ENCODE measurements around the gene LDLRAD4.

Gene LDLRAD4

GRCh38 chr18:13229001-13229671 is 10.6 kb downstream of the LDLRAD4 start:
- intact Hi-C loops (cut with DNase I; ENCODE audit: low total_unique reads): no loop called here
- DNase-seq: peak in 1 of 2 donors; percentile 54
- Histone ChIP-seq H3K4me1 (peaks cover 0 to 15% (median 7%) of the 10 kb centered on the region in 4 donors), H3K4me3 (no peak overlapping the region), H3K9me3 (no peaks in the 10 kb centered on the region), H3K27ac (no peak overlapping the region), H3K36me3 (no peaks in the 10 kb centered on the region), H3K27me3 (no peaks in the 10 kb centered on the region)
- no peak for TF ChIP-seq CTCF (IDR thresholded peaks at IDR 0.05)

DNA sequence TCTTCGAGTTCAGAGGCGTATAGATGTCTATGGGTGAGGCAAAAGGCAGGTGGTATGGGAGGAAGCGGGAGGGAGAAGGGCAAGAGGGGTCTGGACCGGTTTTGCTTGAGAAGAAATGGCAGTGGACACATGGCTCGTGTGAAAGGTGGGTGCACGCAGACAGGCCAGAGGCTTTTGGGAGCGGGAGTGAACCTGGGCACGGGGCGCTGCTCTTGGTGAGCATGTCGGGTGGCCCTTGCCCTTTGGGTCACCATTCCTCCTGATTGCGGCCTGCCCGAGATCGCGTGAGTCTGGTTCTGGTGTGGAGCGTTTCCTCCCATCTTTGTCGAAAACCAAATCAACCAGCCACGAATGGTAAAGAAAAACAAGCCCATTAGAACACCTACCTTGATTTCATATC is 12.6 kb downstream of the LDLRAD4 start:
- no peak for TF ChIP-seq CTCF (IDR thresholded peaks at IDR 0.05)
- Histone ChIP-seq H3K27ac (no peak overlapping the region), H3K4me3 (no peak overlapping the region), H3K27me3 (no peaks in the 10 kb centered on the region), H3K9me3 (no peaks in the 10 kb centered on the region), H3K4me1 (peaks cover 0 to 30% (median 19%) of the 10 kb centered on the region in 4 donors), H3K36me3 (no peaks in the 10 kb centered on the region)
- intact Hi-C loops (cut with DNase I; ENCODE audit: low total_unique reads): no loop called here
- DNase-seq: peak in 1 of 2 donors; percentile 37

DNA sequence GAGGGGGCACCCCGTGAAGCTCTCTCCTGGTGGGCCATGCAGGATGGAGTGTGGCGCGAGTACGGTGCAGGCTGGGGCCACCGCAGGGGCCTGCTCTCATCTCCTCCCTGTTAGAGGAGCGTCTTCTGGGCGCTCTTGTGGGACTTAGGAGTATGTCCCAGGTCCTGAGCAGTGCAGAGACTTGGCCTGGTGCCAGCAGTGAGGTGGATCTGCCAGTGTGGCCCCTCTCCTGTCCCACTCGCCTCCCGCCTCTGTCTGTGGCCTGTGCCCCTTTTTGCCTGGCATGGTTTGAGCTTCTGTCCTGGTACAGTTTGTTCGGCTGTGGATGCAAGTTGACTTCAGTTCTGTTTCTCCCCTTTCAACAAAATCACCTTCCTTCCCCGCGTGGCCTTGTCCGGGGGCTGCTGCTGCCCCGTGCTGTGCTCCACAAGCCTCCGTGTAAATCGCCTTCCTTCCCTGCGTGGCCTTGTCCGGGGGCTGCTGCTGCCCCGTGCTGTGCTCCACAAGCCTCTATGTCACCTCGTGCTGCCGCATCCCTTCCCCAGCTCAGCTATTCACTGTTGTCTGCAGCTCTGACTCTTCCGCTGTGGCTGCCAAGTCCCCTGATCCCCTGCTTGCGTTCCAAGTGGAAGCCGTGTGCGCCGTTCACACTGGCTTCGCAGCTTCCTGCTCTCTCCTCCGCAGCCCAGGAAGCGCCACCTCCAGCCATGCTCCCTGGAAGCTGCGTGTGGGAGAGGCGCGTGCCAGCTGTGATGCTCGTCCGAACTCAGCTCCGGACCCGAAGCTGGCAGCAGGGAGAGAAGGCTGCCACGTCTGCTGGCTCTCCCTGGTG is 13.7 kb downstream of the LDLRAD4 start:
- DNase-seq: peak; percentile 57 to 75
- Histone ChIP-seq H3K4me3 (no peak overlapping the region), H3K27me3 (no peaks in the 10 kb centered on the region), H3K9me3 (no peaks in the 10 kb centered on the region), H3K36me3 (no peaks in the 10 kb centered on the region), H3K27ac (peak overlapping the region in 1 of 2 donors; percentile 25), H3K4me1 (peaks cover 0 to 41% (median 25%) of the 10 kb centered on the region in 4 donors)
- TF ChIP-seq CTCF (IDR thresholded peaks at IDR 0.05): no peak
- intact Hi-C loops (cut with DNase I; ENCODE audit: low total_unique reads): no loop called here

- peak overlapping the region in 1 of 2 donors; percentile 25 for H3K27ac ChIP-seq
- no peak for TF ChIP-seq CTCF (IDR thresholded peaks at IDR 0.05)
These were observed 14.6 kb downstream of the LDLRAD4 start for GRCh38 chr18:13232971-13233786.

More at GRCh38 chr18:13232971-13233786, 14.6 kb downstream of the LDLRAD4 start:
- intact Hi-C loops (cut with DNase I; ENCODE audit: low total_unique reads): no loop called here
- no peaks in the 10 kb centered on the region for H3K27me3 ChIP-seq
- peak in 1 of 2 donors; percentile 62 for DNase-seq
- H3K36me3 ChIP-seq: no peaks in the 10 kb centered on the region
- no peaks in the 10 kb centered on the region for H3K9me3 ChIP-seq
- H3K4me3 ChIP-seq: no peak overlapping the region
- H3K4me1 ChIP-seq: peaks cover 0 to 42% (median 25%) of the 10 kb centered on the region in 4 donors

Data from tibial artery (tissue), 4 donors.